SK-N-SH (cell line): ENCODE results near the gene MLYCD.

Experiments used
- EP300 ChIP-seq, 2 experiments: IDR thresholded peaks; 2 replicates each; pipeline versions ENCODE4 v1.4.0 to v1.6.1; 2012; ENCODE audit warnings: borderline replicate concordance in 1 of 2, low read depth in 1 of 2, low read length in 1 of 2
- FOSL2 ChIP-seq: IDR thresholded peaks from 2 replicates; pipeline ENCODE4 v1.4.0; 2012; ENCODE audit warnings: low read depth, mild to moderate bottlenecking, moderate library complexity, borderline replicate concordance
- GABPA ChIP-seq: IDR thresholded peaks from 2 replicates; pipeline ENCODE4 v1.4.0; 2012; ENCODE audit warnings: low read depth, mild to moderate bottlenecking
- JUND ChIP-seq: IDR thresholded peaks from 2 replicates; pipeline ENCODE4 v1.4.0; 2012
- NFIC ChIP-seq: IDR thresholded peaks from 2 replicates; pipeline ENCODE4 v1.4.0; 2012; ENCODE audit warnings: borderline replicate concordance
- RAD21 ChIP-seq: IDR thresholded peaks from 2 replicates; pipeline ENCODE4 v1.6.1; 2012; ENCODE audit warnings: mild to moderate bottlenecking, low read length
- TCF12 ChIP-seq: IDR thresholded peaks from 2 replicates; pipeline ENCODE4 v1.4.0; 2012
- TEAD4 ChIP-seq: IDR thresholded peaks from 2 replicates; pipeline ENCODE4 v1.4.0; 2012; ENCODE audit warnings: mild to moderate bottlenecking, borderline replicate concordance; ENCODE audit not compliant: insufficient read depth
- TF ChIP-seq, protein P1 (sequence below): fragments of 200-600 bp; sonication (generic); IDR thresholded peaks from 2 replicates; pipeline ENCODE4 v1.6.1; 2017; ENCODE audit warnings: antibody characterized with exemption, mild to moderate bottlenecking, moderate library complexity
- TF ChIP-seq, protein P2 (sequence below): IDR thresholded peaks from 2 replicates; pipeline ENCODE4; 2012

DNA sequence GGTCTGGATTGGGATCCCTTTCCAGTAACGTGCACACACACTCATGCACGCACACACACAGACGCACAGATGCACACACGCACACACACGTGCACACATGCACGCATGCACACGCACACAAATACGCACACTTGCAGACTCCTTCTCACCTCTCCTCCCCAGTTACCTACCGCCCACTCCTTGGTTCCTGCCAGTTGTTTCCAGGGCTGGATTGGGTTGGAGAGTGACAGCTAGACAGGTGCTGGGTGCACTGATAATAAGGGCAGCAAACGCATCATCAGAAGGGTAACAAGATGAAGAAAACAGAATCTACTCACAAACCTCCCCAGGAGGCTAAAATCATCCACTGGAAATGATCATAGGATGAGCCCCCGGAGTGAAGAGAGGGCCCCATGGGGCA is 46.1 kb upstream of the MLYCD start:
- TF ChIP-seq, protein P1, sequence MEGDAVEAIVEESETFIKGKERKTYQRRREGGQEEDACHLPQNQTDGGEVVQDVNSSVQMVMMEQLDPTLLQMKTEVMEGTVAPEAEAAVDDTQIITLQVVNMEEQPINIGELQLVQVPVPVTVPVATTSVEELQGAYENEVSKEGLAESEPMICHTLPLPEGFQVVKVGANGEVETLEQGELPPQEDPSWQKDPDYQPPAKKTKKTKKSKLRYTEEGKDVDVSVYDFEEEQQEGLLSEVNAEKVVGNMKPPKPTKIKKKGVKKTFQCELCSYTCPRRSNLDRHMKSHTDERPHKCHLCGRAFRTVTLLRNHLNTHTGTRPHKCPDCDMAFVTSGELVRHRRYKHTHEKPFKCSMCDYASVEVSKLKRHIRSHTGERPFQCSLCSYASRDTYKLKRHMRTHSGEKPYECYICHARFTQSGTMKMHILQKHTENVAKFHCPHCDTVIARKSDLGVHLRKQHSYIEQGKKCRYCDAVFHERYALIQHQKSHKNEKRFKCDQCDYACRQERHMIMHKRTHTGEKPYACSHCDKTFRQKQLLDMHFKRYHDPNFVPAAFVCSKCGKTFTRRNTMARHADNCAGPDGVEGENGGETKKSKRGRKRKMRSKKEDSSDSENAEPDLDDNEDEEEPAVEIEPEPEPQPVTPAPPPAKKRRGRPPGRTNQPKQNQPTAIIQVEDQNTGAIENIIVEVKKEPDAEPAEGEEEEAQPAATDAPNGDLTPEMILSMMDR, result no peak
- TF ChIP-seq JUND, result no peak
- no peak for TF ChIP-seq TCF12
- TF ChIP-seq EP300 (IDR thresholded peaks at IDR 0.05; ENCODE audit: borderline replicate concordance in 1 of 2, low read depth in 1 of 2, low read length in 1 of 2), result no peak
- no peak for TF ChIP-seq GABPA
- no peak for TF ChIP-seq TEAD4
- no peak for TF ChIP-seq FOSL2
- TF ChIP-seq, protein P2, sequence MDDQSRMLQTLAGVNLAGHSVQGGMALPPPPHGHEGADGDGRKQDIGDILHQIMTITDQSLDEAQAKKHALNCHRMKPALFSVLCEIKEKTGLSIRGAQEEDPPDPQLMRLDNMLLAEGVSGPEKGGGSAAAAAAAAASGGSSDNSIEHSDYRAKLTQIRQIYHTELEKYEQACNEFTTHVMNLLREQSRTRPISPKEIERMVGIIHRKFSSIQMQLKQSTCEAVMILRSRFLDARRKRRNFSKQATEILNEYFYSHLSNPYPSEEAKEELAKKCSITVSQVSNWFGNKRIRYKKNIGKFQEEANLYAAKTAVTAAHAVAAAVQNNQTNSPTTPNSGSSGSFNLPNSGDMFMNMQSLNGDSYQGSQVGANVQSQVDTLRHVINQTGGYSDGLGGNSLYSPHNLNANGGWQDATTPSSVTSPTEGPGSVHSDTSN, result no peak
- no peak for TF ChIP-seq NFIC
- no peak for TF ChIP-seq RAD21
